Measurements from ENCODE around the gene SAMD11. TPM values are rescaled to one million over a fixed set of nuclear protein-coding genes. Genes with fewer than 3 reads are reported as not detected.
"Not testable (repeated sequence)": the region's sequence is repeated elsewhere in the genome, so short reads cannot be mapped to it uniquely, and the experiment has no call there.

Gene SAMD11
- total RNA-seq, 1 donor from 2014 or later, result 46.2 TPM

DNA sequence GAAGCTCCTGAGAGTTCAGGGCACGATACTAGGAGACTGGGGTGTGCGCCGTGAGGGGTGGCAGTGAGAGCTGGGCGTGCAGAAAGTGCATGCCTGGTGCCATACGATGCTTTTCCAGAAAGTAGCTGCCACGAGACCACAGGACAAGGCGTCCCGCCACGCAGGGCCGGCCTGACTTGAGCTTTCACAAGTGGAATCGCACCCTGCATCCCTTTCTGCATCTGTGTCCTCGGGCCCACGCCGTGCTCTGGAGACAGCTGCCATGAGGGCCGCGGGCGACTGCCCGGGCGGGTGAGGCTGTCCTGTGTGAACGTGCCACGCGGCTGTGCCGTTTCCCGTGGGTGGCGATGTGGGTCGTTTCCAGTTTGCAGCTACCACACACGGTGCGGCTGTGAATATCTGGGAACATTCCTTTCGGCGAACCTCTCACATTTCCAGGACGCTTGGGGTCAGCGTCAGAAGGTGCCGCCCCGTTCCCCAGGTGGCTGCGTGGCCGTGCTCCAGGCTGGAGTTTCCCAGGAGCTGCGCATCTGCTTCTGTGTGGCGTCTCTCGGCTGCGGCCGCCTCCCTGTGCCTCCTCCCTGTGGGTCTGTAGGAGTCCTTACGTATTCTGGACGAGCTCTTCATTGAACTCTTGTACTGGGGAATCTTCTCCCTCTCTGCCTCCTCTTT, 59.2 kb downstream of the SAMD11 start:
- no peak overlapping the region for H3K4me3 Mint-ChIP-seq (ENCODE audit: unreplicated experiment)
- H3K9me3 Mint-ChIP-seq (ENCODE audit: unreplicated experiment), result peaks cover 3% of the 10 kb centered on the region
- no peak for TF ChIP-seq CTCF (IDR thresholded peaks at IDR 0.05; ENCODE audit: partially characterized antibody, unreplicated experiment)
- H3K4me1 Mint-ChIP-seq (ENCODE audit: low read depth, unreplicated experiment), result peaks cover 3% of the 10 kb centered on the region
- peaks cover 5% of the 10 kb centered on the region for H3K27me3 Mint-ChIP-seq (ENCODE audit: unreplicated experiment)
- peaks cover 2% of the 10 kb centered on the region for H3K36me3 Mint-ChIP-seq (ENCODE audit: unreplicated experiment)
- H3K27ac Mint-ChIP-seq (ENCODE audit: unreplicated experiment), result no peak overlapping the region
- no peak for DNase-seq

- H3K9me3 Mint-ChIP-seq (ENCODE audit: unreplicated experiment), result peaks cover 9% of the 10 kb centered on the region
- H3K4me1 Mint-ChIP-seq (ENCODE audit: low read depth, unreplicated experiment), result peaks cover 3% of the 10 kb centered on the region
- peaks cover 4% of the 10 kb centered on the region for H3K27me3 Mint-ChIP-seq (ENCODE audit: unreplicated experiment)
- peaks cover 11% of the 10 kb centered on the region for H3K36me3 Mint-ChIP-seq (ENCODE audit: unreplicated experiment)
- peak overlapping the region; percentile 46 for H3K4me3 Mint-ChIP-seq (ENCODE audit: unreplicated experiment)
- no peak overlapping the region for H3K27ac Mint-ChIP-seq (ENCODE audit: unreplicated experiment)
- peak; percentile 75 for DNase-seq
- TF ChIP-seq CTCF (IDR thresholded peaks at IDR 0.05; ENCODE audit: partially characterized antibody, unreplicated experiment), result peak; percentile 93
Observed at GRCh38 chr1:983798-984475, 60.2 kb downstream of the SAMD11 start.

- H3K36me3 Mint-ChIP-seq (ENCODE audit: unreplicated experiment), result peaks cover 14% of the 10 kb centered on the region
- H3K4me3 Mint-ChIP-seq (ENCODE audit: unreplicated experiment), result no peak overlapping the region
- peak; percentile 33 for TF ChIP-seq CTCF (IDR thresholded peaks at IDR 0.05; ENCODE audit: partially characterized antibody, unreplicated experiment)
- peaks cover 11% of the 10 kb centered on the region for H3K9me3 Mint-ChIP-seq (ENCODE audit: unreplicated experiment)
- peaks cover 4% of the 10 kb centered on the region for H3K27me3 Mint-ChIP-seq (ENCODE audit: unreplicated experiment)
- no peak for DNase-seq
- peaks cover 3% of the 10 kb centered on the region for H3K4me1 Mint-ChIP-seq (ENCODE audit: low read depth, unreplicated experiment)
- no peak overlapping the region for H3K27ac Mint-ChIP-seq (ENCODE audit: unreplicated experiment)
Observed at GRCh38 chr1:984476-984814, 60.7 kb downstream of the SAMD11 start.

DNA sequence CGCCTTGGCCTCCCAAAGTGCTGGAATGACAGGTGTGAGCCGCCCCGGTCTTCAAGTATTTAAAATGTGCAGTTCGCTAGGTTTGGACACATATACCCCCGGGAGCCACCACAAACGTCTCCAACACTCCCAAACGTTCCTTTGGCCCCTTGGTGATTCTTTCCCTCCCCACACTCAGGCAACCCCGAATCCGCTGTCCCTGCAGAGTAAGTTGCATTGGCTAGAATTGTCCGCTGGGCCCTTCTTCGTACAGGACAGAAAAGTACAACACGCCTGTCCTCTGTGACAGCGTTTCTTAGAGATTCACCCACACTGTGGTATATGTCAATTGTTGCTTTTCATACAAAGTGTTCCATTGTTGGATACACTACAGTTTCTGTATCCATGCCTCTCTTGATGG, 61.4 kb downstream of the SAMD11 start:
- DNase-seq, result no peak
- Mint-ChIP-seq H3K27ac (ENCODE audit: unreplicated experiment) (no peak overlapping the region), H3K4me3 (ENCODE audit: unreplicated experiment) (no peak overlapping the region), H3K4me1 (ENCODE audit: low read depth, unreplicated experiment) (peaks cover 3% of the 10 kb centered on the region), H3K36me3 (ENCODE audit: unreplicated experiment) (peaks cover 18% of the 10 kb centered on the region), H3K9me3 (ENCODE audit: unreplicated experiment) (peaks cover 14% of the 10 kb centered on the region), H3K27me3 (ENCODE audit: unreplicated experiment) (peaks cover 2% of the 10 kb centered on the region)
- TF ChIP-seq CTCF (IDR thresholded peaks at IDR 0.05; ENCODE audit: partially characterized antibody, unreplicated experiment), result no peak

GRCh38 chr1:988061-988460, 64.3 kb downstream of the SAMD11 start:
- peaks cover 36% of the 10 kb centered on the region for H3K36me3 Mint-ChIP-seq (ENCODE audit: unreplicated experiment)
- H3K27ac Mint-ChIP-seq (ENCODE audit: unreplicated experiment); H3K27me3 Mint-ChIP-seq (ENCODE audit: unreplicated experiment); DNase-seq; H3K4me1 Mint-ChIP-seq (ENCODE audit: low read depth, unreplicated experiment); H3K4me3 Mint-ChIP-seq (ENCODE audit: unreplicated experiment): not testable (repeated sequence)
- peaks cover 21% of the 10 kb centered on the region for H3K9me3 Mint-ChIP-seq (ENCODE audit: unreplicated experiment)

- H3K4me1 Mint-ChIP-seq (ENCODE audit: low read depth, unreplicated experiment), result not testable (repeated sequence)
- H3K36me3 Mint-ChIP-seq (ENCODE audit: unreplicated experiment), result peaks cover 36% of the 10 kb centered on the region
Observed at GRCh38 chr1:991275-991674, 67.6 kb downstream of the SAMD11 start.

More at GRCh38 chr1:991275-991674, 67.6 kb downstream of the SAMD11 start:
- peaks cover 30% of the 10 kb centered on the region for H3K9me3 Mint-ChIP-seq (ENCODE audit: unreplicated experiment)
- not testable (repeated sequence) for H3K27me3 Mint-ChIP-seq (ENCODE audit: unreplicated experiment); H3K27ac Mint-ChIP-seq (ENCODE audit: unreplicated experiment); H3K4me3 Mint-ChIP-seq (ENCODE audit: unreplicated experiment); DNase-seq
